NT2/D1 (cell line): ENCODE measurements around the gene HSPB8.

Source experiments
- SUZ12 ChIP-seq: IDR thresholded peaks from 2 replicates; pipeline ENCODE4 v1.6.1; 2011; ENCODE audit not compliant: insufficient read length, insufficient read depth; ENCODE audit errors: extremely low read depth
- YY1 ChIP-seq: IDR thresholded peaks from 2 replicates; pipeline ENCODE4 v1.6.1; 2011; ENCODE audit not compliant: insufficient read length, insufficient read depth
- ZNF274 ChIP-seq: IDR thresholded peaks from 2 replicates; pipeline ENCODE4 v1.6.1; 2011; ENCODE audit warnings: mild to moderate bottlenecking, low read depth, low read length

- TF ChIP-seq ZNF274 (no peak), YY1 (no peak), SUZ12 (no peak)
Observed at GRCh38 chr12:119230807-119231206, 52.1 kb downstream of the HSPB8 start.
